GM20000 (cell line): ENCODE results near the gene FCHO2.
"Not testable (repeated sequence)": the region's sequence is repeated elsewhere in the genome, so short reads cannot be mapped to it uniquely, and the experiment has no call there.

Source experiments
- DNase-seq: peaks from one replicate; pipeline ENCODE4 v3.0.0; 2012; ENCODE audit warnings: low spot score
- CTCF ChIP-seq: IDR thresholded peaks from 2 replicates; pipeline ENCODE4 v1.5.1; 2012; ENCODE audit warnings: mild to moderate bottlenecking, control low read depth; ENCODE audit errors: extremely low read depth, missing control alignments

FCHO2 gene

DNA sequence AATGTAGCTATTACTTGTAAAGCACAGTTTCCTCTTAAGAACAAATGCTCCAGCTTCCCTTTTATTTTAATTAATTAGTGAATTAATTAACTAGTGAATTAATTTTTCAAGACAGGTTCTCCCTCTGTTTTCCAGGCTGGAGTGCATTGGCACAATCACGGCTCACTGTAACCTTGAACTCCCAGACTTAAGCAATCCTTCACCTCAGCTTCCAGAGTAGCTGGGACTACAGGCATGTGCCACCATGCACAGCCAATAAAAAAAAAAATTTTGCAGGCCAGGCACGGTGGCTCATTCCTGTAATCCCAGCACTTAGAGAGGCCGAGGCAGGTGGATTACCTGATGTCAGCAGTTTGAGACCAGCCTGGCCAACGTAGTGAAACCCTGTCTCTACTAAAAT is 44.1 kb downstream of the FCHO2 start:
- no peak for TF ChIP-seq CTCF
- no peak for DNase-seq

DNA sequence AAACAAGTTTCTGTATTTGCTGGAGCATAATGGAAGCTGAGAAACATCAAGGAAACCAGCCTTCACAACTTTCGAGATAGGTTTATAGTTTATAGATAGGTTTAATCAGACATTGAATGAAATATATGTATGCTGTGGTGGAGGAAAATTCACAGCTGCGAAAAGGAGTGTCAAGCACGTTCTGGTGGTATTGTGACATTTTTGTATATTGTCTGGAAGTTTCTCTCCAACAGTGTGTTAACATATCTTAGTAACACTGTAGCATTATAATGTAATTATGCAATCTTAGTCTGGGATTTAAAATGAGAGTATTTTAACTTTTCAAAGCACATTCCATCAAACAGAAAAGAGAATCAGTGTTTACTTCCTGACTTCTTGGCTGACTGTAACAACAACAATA is 50.0 kb downstream of the FCHO2 start:
- no peak for TF ChIP-seq CTCF
- DNase-seq, result no peak

DNA sequence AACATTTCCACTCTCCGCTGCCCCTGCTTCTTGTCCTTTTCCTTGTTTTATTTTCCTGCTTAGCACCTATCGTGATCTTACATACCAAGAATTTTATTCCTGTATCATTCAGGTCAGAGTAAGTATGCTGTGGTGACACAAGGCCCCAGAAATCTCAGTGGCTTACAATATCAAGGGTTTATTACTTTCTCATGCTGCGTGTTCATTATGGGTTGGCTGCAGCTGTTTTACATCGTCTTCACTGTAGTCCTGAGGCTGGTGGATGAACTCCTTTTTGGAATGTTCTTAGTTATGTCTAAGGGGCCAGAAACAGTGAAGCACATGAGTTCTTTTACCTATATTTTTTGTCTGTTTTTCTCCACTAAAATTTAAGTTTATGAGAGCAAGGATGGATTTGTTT is 51.2 kb downstream of the FCHO2 start:
- TF ChIP-seq CTCF, result no peak
- no peak for DNase-seq

DNA sequence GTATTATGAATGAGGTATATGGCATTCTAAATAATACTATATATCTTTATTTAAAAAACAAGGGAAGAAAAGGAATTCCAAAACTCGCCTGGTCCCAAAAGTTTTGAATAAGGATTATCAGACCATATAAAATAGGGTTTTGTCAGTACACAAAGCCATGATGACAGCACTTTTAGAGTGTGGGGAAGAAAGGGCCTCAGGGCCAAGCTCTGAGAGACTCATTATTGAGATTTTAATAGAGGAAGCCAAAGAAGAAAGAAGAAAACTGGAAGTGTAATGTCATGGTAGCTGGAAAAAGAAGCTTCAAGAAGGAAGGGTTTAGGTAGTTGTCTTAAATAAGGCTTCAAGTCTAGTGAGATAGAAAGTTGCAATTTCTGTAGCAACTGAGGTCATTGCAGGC is 53.0 kb downstream of the FCHO2 start:
- TF ChIP-seq CTCF, result no peak
- DNase-seq, result no peak

GRCh38 chr5:73011612-73012011 is 55.8 kb downstream of the FCHO2 start:
- DNase-seq, result not testable (repeated sequence)

- no peak for TF ChIP-seq CTCF
- DNase-seq, result no peak
These were observed 63.1 kb downstream of the FCHO2 start for GRCh38 chr5:73018892-73019291.

GRCh38 chr5:73019766-73020165 is 63.9 kb downstream of the FCHO2 start:
- TF ChIP-seq CTCF, result no peak
- DNase-seq, result no peak

- no peak for DNase-seq
- no peak for TF ChIP-seq CTCF
These were observed 66.8 kb downstream of the FCHO2 start for GRCh38 chr5:73022471-73023169.

DNA sequence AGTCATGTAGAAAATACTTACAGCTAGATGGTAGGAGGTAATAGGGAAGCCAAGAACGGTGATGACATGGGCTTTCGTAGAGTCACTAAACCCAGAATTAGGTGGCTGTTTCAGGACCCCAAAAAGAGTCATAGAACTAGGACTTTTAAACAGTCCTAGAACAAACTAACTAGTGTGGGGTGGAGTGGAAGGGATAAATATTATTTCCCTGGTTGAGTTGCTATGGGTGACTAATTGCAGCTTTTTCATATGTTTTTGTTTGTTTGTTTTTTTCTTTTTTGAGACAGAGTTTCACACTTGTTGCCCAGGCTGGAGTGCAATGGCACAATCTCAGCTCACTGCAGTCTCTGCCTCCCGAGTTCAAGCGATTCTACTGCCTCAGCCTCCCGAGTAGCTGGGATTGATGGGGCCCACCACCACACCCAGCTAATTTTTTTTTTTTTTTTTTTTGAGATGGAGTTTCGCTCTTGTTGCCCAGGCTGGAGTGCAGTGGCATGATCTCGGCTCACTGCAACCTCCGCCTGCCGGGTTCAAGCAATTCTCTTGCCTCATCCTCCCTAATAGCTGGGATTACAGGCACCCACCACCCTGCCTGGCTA is 69.2 kb downstream of the FCHO2 start:
- DNase-seq, result not testable (repeated sequence)
